Prostate gland (tissue), 2 donors: ENCODE measurements around the gene RPTOR. TPM values are rescaled to one million over a fixed set of nuclear protein-coding genes. Genes with fewer than 3 reads are reported as not detected.

ENCODE experiments used
- DNase-seq: peaks from one replicate; pipeline ENCODE4 v3.0.0-alpha.2; 2019; ENCODE audit warnings: low spot score
- H3K27ac ChIP-seq, 2 donors: fragments of 200-600 bp; sonication (generic); 2 replicates each; pipeline ENCODE4 v1.5.1; 2017 to 2019
- H3K27me3 ChIP-seq: fragments of 200-600 bp; sonication (generic); replicated peaks from 2 replicates; pipeline ENCODE4 v1.5.1; 2019; ENCODE audit not compliant: insufficient read depth
- H3K36me3 ChIP-seq, 2 donors: fragments of 200-600 bp; sonication (generic); 1 replicate in 1 of 2; 2 replicates in 1 of 2; pipeline versions ENCODE4 v1.5.1 to v1.8.1; 2017 to 2019
- H3K4me1 ChIP-seq: fragments of 200-600 bp; sonication (generic); replicated peaks from 2 replicates; pipeline ENCODE4 v1.5.1; 2019
- H3K4me3 ChIP-seq, 2 donors: fragments of 200-600 bp; sonication (generic); 2 replicates each; pipeline ENCODE4 v1.5.1; 2017 to 2019
- H3K9me3 ChIP-seq: fragments of 200-600 bp; sonication (generic); 2 replicates; pipeline ENCODE4 v1.5.1; 2017
- CTCF ChIP-seq, 4 experiments: fragments of 200-600 bp in 2 of 4; fragments of 450-650 bp in 2 of 4; sonication (generic) in 2 of 4; IDR thresholded peaks; 1 replicate in 3 of 4; 2 replicates in 1 of 4; pipeline ENCODE4 v1.5.1; 2016 to 2019; ENCODE audit warnings: antibody characterized with exemption in 4 of 4, mild to moderate bottlenecking in 2 of 4, moderate library complexity in 2 of 4
- POLR2A ChIP-seq: fragments of 450-650 bp; IDR thresholded peaks from one replicate; pipeline ENCODE4 v1.6.1; 2016; ENCODE audit warnings: antibody characterized with exemption, mild to moderate bottlenecking
- POLR2AphosphoS5 ChIP-seq: sonication (generic); formaldehyde crosslinking; IDR thresholded peaks from one replicate; pipeline ENCODE4 v1.6.1; 2017; ENCODE audit warnings: antibody characterized with exemption
- WGBS: methylation state at CpG from one replicate; pipeline ENCODE4 v1.1.5; 2018; 5-methylcytosine and 5-hydroxymethylcytosine counted together
- intact Hi-C: fragments of 100-400 bp; cut with DNase I; formaldehyde crosslinking; loops from one replicate; pipeline ENCODE4 v1.14.2; 2022
- total RNA-seq, 2 donors: library from RNA; depleted of rRNA; stranded (reverse); fragments of >200 nt; gene quantifications; one replicate each; pipeline ENCODE4 v1.1.0, GENCODE V29; 2016

Gene RPTOR
- total RNA-seq, 2 donors from 2014 or later: 30.3 to 62.5 TPM

- no peak for TF ChIP-seq POLR2AphosphoS5
- no peak for DNase-seq
- Histone ChIP-seq H3K9me3 (no peaks in the 10 kb centered on the region), H3K36me3 (peaks cover 0 to 3% of the 10 kb centered on the region in 2 donors), H3K27me3 (no peaks in the 10 kb centered on the region), H3K4me3 (no peak overlapping the region), H3K27ac (no peak overlapping the region), H3K4me1 (no peaks in the 10 kb centered on the region)
- intact Hi-C loops: no loop called here
- WGBS: 93% methylated on average over 19 of the region's 19 CpGs
These were observed 337.7 kb downstream of the RPTOR start for GRCh38 chr17:80882323-80882722.

- no peak overlapping the region for H3K27ac ChIP-seq
- TF ChIP-seq POLR2A: no peak
- TF ChIP-seq POLR2AphosphoS5: no peak
- TF ChIP-seq CTCF (IDR thresholded peaks at IDR 0.05): no peak
- 90% methylated on average over 23 of the region's 24 CpGs for WGBS
- H3K36me3 ChIP-seq: peaks cover 0 to 3% of the 10 kb centered on the region in 2 donors
- H3K9me3 ChIP-seq: no peaks in the 10 kb centered on the region
- no peaks in the 10 kb centered on the region for H3K4me1 ChIP-seq
- intact Hi-C loops: no loop called here
- no peak for DNase-seq
- no peak overlapping the region for H3K4me3 ChIP-seq
- H3K27me3 ChIP-seq: no peaks in the 10 kb centered on the region
These were observed 338.5 kb downstream of the RPTOR start for GRCh38 chr17:80882926-80883685.

- Histone ChIP-seq H3K27me3 (no peaks in the 10 kb centered on the region), H3K4me3 (no peak overlapping the region), H3K4me1 (no peaks in the 10 kb centered on the region), H3K9me3 (no peaks in the 10 kb centered on the region), H3K27ac (no peak overlapping the region), H3K36me3 (peaks cover 0 to 3% of the 10 kb centered on the region in 2 donors)
- DNase-seq: no peak
- intact Hi-C loops: no loop called here
- WGBS: 95% methylated on average over 35 of the region's 42 CpGs
- no peak for TF ChIP-seq CTCF (IDR thresholded peaks at IDR 0.05)
- TF ChIP-seq POLR2A: no peak
- TF ChIP-seq POLR2AphosphoS5: no peak
These were observed 339.4 kb downstream of the RPTOR start for GRCh38 chr17:80883831-80884735.

- Histone ChIP-seq H3K27me3 (no peaks in the 10 kb centered on the region), H3K27ac (no peak overlapping the region), H3K9me3 (no peaks in the 10 kb centered on the region), H3K4me1 (no peaks in the 10 kb centered on the region), H3K36me3 (peaks cover 0 to 3% of the 10 kb centered on the region in 2 donors), H3K4me3 (no peak overlapping the region)
- TF ChIP-seq POLR2AphosphoS5 (no peak), POLR2A (no peak), CTCF (IDR thresholded peaks at IDR 0.05) (no peak)
- WGBS: over 99% methylated on average over 16 of the region's 22 CpGs
- no peak for DNase-seq
- intact Hi-C loops: no loop called here
These were observed 340.2 kb downstream of the RPTOR start for GRCh38 chr17:80884811-80885210.

GRCh38 chr17:80885947-80886582 lies 341.4 kb downstream of the RPTOR start:
- Histone ChIP-seq H3K36me3 (no peaks in the 10 kb centered on the region), H3K4me3 (no peak overlapping the region), H3K27me3 (no peaks in the 10 kb centered on the region), H3K4me1 (no peaks in the 10 kb centered on the region), H3K9me3 (no peaks in the 10 kb centered on the region), H3K27ac (no peak overlapping the region)
- 93% methylated on average over 22 of the region's 22 CpGs for WGBS
- TF ChIP-seq POLR2AphosphoS5: no peak
- no peak for TF ChIP-seq CTCF (IDR thresholded peaks at IDR 0.05)
- no peak for TF ChIP-seq POLR2A
- intact Hi-C loops: no loop called here
- no peak for DNase-seq
